HG03064 (cell line): ENCODE results near the gene SYT9.
"Not testable (repeated sequence)": the region's sequence is repeated elsewhere in the genome, so short reads cannot be mapped to it uniquely, and the experiment has no call there.

Experiments used
- ATAC-seq: cut with Tn5 transposase; IDR thresholded peaks from one replicate; pipeline ENCODE4 v1.9.1; 2021; ENCODE audit warnings: low read depth; ENCODE audit not compliant: unreplicated experiment

The SYT9 gene

DNA sequence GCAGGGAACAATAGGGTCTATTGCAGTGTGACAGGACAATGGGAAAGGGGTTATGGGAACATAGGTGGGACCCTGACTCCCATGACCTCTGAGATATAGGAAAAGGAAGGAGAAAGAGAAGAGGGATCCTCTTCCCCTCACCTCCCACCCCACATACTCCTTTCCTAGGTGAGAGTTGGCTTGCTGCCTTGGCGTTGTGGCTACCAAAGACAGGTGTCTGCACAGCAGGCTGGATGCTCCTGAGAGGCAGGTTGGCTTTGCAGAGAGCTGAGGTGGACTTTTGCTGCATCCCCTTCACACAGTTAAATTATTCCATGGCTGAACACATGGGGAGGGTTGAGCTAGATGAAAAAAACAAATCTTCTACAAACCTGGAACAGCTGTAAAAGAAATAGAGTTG is 80.7 kb downstream of the SYT9 start:
- ATAC-seq = no peak

DNA sequence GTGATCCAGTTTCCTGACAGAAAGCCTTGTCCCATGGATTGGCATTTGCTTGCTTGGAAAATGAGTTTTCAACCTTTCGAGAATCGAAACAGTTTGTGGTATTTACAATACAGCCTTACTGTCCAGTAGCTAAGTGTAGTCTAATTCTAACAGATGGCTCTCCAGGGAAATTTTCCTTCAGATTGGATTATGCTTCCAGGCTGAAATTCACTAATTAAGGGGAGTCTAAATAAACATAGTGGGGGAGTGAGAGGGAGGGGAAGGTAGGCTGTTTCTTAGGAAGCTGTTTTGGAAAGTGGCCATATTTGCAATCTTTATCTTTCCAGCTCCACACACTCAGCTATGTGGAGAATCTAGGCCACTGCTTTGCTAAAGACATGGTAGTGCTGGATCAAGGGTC is 81.3 kb downstream of the SYT9 start:
- ATAC-seq = no peak

DNA sequence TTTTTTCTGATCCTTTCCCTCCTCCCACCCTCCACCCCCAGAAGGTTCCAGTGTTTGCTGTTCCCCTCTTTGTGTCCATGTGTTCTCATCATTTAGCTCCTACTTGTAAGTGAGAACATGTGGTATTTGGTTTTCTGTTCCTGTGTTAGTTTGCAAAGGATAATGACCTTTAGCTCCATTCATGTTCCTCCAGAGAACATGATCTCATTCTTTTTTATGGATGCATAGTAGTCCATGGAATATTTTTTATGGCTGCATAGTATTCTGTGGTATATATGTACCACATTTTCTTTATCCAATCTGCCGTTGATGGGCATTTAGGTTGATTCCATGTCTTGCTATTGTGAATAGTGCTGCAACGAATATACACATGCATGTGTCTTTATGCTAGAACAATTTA is 83.7 kb downstream of the SYT9 start:
- ATAC-seq = not testable (repeated sequence)

DNA sequence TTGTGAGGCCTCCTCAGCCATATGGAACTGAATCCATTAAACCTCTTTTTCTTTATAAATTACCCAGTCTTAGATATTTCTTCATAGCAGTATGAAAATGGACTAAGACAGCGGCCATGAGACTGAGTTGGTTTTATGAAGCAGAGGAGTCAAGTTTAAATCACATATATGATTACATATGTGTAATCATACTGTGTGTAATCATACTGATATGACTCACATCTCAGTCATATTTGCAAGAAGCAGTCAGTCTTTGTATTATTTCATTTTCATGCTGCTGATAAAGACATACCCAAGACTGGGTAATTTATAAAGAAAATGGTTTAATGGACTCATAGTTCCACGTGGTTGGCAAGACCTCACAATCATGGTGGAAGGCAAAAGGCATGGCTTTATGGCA is 89.8 kb downstream of the SYT9 start:
- no peak for ATAC-seq

GRCh38 chr11:7347611-7348431 is 96.1 kb downstream of the SYT9 start:
- ATAC-seq = no peak

DNA sequence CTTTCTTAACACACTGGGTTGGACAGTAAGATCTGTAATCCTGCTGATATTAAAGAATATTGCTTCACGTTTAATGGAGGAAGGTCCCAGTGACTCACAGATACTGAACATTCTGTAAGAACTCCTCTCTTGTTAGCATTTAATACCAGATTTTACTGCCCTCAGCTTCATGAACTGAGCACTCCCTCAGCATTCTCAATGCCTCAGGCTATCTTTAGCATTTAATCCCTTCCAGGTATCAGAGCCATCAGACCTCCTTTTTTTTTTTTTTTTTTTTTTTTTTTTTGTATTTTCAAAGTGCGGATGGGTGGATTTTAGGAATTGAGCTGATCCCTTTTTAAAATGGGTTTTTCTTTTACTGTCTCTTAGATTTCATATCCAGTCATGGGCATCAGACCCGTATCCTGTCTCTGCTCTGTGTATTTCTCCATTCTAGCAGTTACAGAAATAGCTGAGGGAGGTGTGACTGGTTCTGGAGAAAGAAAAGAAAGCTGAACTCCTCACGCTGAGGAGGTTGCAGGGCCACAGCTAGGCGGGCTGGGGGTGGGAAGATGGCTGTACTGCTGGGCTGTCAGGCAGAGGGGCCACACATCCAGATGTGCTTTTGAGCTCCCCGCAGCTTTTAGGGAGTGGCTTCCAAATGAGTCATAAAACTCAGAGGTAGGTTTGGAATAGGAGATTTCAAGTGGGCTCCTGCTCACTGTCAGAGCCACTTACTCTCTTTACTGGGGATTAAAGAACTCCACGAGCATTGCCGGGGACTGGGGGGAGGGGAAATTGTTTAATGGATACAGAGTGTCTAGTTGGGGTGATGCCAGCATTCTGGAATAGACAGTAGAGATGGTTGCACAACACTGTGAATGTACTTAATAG is 97.0 kb downstream of the SYT9 start:
- ATAC-seq = no peak

GRCh38 chr11:7351228-7351627 is 99.5 kb downstream of the SYT9 start:
- no peak for ATAC-seq

DNA sequence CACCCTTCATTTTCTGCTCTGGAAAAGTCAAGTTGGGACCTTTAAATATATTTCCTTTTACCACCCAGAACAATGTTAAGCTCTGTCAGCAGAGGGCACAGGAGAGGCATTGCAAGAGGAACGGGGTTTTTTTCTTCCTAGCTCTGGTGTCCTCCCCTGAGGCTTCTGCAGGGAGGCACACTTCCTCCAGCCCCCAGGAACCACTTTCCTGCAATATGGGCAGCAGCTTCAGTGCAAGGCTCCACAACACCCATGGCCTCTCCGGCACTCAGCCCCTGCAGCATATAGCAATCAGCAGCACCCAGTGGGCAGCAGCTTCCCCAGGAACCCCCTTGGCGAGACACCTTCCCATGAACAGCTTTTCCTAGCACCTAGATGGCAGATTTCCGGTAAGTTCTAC is 101.4 kb downstream of the SYT9 start:
- no peak for ATAC-seq

GRCh38 chr11:7364660-7365059 is 113.0 kb downstream of the SYT9 start:
- no peak for ATAC-seq

GRCh38 chr11:7367803-7368202 is 116.1 kb downstream of the SYT9 start:
- ATAC-seq = no peak

DNA sequence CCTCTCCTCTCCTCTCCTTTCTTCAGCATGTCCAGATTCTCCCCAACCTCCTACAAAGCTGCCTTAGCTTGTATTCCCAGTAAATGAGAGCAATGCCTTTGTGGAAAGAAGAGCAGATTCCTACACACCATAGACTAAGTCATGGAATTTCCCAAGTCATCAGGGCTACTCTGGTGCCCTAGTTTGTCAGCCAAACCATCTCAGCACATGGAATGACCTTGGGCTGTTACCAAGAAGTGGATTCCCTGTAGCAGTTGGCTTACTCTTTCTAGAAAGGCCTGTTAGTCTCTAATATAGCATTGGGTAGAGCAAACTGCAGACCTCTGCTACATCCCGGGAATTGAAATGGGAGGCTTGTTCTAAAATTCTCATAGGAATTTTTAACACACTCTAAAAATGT is 124.7 kb downstream of the SYT9 start:
- ATAC-seq = no peak

GRCh38 chr11:7381937-7382336 is 130.2 kb downstream of the SYT9 start:
- no peak for ATAC-seq

GRCh38 chr11:7383406-7383805 is 131.7 kb downstream of the SYT9 start:
- ATAC-seq = no peak

DNA sequence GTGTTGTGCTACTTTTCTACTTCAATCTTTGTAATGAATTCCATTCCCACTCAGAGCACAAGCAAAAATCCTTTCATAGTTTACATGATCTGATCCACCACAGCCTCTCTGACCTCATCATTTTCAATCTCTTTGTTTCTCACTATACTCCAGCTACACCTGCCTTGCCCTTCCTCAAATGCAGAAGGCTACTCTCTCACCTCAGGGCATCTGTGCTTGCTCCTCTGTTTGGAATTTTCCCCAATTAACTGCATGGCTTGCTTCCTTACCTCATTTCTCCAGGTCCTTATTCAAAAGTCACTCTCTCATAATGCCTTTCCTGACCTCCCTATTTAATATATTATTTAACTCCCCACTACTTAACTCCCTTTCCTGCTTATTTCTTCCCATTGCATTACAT is 133.0 kb downstream of the SYT9 start:
- ATAC-seq = no peak

DNA sequence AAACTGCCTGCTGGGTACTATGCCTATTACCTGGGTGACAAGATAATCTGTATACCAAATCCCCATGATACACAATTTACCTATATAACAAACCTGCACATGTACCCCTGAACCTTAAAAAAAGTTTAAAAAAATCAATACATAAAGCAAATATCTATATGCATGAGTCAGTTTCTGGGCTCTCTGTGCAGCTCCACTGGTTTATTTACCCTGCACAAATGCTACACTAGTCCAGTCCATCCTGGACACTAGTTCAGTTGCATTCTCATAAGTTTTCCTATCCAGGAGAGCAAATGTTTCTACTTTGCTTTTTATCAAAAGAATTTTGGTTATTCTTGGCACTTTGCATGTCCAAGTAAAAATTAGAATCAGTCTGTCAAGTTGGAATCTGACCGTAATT is 133.8 kb downstream of the SYT9 start:
- ATAC-seq = no peak

GRCh38 chr11:7413961-7414915 is 162.5 kb downstream of the SYT9 start:
- ATAC-seq = no peak

- no peak for ATAC-seq
Observed at GRCh38 chr11:7414973-7415817, 163.5 kb downstream of the SYT9 start.

DNA sequence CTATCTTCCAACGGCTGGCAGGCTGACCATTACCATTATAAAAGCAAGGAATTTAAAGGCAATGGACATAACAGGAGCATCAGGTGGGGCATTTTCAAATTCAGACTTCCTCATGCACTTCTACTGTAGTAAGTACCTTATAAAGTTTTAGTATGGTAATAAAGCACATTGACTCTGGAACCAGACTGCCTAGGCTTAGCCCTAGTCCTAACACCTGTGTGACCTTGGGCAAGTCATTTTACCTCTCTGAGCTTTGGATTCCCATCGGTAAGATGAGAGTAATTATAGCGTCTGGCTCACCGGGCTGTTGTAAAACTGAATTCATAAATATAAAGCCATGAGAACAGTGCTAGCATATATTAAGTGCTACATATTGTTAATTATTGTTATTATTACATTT is 164.4 kb downstream of the SYT9 start:
- no peak for ATAC-seq

GRCh38 chr11:7417328-7417727 is 165.6 kb downstream of the SYT9 start:
- ATAC-seq = no peak

DNA sequence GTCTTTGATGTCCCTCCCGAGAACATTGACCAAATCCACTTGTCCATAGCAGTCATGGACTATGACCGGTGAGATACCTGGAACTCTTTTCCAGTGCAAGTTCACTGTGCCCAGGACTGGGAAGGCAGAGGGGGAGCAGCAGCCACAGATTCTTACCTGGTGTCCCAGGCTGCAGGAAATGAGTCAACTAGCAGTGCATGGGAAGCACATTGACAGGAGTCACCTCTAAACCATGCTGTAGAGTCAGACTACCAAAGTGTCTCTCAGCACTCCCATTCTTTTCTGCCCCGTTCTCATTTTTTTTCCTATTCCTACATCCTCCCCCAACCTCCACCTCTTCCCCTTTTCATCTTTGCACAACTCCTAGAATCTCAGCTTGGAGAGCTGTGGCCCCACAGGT is 166.4 kb downstream of the SYT9 start:
- ATAC-seq = no peak
